ENCODE data around the gene SNRNP27.

DNA sequence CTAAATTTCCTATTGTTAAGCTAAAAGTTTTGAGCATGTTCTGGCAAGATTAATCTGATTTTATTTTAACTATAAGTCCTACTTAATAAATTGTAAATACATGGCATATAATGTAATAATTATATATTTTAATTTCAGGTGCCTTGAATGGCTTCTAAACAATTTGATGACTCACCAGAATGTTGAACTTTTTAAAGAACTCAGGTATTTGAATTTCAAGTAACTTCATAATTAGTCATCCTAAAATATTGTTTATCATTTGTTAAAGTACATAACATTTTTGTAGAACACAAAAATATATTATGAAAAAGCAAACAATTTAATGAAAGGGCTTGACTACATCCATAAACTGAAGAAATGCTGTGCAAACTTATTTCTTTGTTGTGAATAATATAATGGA, 49.8 kb upstream of the SNRNP27 start:
- TF ChIP-seq CTCF (conservative IDR thresholded peaks at IDR 0.05; ENCODE audit: low read depth, low read length) (no peak), EZH2 (IDR thresholded peaks at IDR 0.05; ENCODE audit: borderline replicate concordance, low read depth, low read length, poor library complexity, severe bottlenecking) (no peak)
